Right forelimb (tissue), 1 donor: Measurements from ENCODE around the gene C19orf81.

ENCODE experiments used
- DNase-seq: peaks from one replicate; pipeline ENCODE4 v3.0.0-alpha.2; 2018

C19orf81 gene

DNA sequence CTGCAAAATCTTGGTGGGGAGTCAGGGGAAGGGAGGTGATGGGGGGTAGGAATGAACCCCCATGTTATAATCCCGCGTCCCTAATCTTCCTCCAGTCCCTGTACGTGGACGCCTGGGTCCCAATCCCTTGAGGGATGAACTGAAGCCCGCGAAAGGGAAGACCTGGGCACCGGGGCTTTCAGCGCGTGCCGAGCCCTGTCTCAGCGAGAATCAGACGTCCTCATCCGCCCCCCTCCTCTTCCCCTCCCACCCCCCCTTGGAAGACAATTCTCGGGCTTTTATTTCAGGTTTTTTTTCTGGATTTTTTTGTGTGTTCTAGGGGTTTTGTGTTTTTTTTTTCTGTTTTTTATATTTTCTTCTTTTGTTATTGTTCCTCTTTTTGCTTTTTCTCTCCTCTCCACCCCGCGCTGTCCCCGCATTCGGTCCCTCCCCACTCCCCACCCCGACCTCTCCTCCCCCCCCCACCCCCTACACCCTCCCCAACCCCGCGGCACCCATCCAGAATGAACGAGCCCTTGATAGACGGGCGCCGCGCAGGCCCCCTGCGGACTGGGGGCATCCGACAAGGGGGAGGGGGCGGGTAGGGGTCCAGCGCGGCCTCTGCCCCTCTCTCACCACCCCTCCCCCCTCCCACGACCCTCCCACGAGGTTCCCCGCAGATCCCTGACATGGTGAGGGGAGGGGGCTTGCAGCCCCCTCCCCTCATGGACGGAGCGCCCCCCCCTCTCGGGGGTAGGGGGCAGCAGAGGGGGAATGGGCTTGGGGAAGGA lies 10.3 kb downstream of the C19orf81 start:
- no peak for DNase-seq

DNA sequence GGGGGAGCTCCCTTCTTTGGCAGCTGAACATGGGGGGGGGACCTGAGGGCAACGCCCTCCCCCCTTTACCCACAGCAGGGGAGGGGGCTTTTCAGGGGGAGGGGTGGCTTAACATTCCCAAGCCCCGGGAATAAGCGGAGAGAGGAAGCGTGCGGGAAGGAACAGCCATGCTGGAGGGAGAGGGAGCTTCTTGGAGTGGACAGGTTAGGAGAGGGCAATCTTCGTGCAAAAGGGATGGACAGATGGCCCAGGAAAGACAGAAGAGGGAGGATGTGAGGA lies 10.8 kb downstream of the C19orf81 start:
- no peak for DNase-seq

DNA sequence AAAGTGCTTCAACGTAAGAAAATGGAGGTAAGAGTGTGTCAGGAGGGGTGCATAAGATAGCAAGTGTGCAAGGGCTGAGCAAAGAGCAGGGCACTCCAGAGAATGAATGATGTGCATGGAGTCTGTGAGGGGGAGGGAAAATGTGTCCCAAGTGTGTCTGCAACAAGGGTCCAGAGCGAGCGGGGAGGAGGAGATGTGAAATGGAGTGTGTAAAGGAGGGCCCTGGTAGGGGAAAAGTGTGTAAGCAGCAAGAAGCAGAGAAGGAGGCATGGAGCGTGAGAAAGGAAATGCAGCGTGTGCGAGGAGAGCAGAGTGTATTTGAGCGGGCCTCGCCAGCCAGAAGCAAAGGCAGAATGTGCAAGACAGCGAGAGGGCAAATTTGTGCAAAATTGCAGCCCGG lies 11.8 kb downstream of the C19orf81 start:
- DNase-seq: no peak

DNA sequence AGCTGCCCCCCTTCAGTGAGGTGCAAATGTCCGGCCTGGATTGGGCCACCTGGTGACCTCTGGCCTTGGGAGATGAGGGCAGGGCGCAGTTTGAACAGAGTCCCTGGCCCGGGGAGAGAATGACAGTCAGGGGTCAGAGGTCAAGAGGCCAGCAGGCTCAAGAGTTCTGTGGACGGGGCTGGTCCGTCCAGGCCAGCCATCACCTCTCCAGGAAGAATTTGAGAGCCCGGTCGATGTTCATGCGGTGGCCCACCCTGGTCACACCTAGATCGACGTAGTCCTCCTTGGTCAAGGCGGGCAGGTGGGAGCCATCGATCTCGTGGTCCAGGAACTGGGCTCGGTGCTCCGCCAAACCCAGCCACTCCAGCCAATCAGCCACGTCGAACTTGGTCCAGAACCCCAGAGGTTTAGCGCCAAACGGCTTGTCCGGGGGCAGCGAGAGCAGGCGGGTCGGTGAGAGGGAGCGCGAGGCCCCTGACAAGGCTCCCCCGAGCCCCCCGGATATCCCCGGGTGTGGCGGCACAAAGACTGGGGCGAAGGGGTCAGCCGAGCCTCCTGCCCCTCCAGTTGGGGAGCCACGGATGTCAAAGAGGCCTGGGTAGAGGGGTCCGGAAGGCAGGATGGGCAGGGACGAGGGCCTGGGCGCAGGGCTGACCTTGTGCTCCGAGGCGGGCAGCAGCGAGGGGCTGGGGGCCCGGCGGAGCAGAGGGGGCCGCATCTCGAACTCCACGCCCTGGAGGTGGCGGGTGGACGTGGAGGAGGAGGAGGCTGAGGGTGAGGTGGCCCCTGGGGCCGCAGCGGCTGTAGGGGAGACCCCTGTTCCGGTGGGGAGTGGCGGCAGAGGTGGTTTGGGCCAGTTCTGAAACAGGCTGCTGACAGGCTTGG lies 12.8 kb downstream of the C19orf81 start:
- no peak for DNase-seq

DNA sequence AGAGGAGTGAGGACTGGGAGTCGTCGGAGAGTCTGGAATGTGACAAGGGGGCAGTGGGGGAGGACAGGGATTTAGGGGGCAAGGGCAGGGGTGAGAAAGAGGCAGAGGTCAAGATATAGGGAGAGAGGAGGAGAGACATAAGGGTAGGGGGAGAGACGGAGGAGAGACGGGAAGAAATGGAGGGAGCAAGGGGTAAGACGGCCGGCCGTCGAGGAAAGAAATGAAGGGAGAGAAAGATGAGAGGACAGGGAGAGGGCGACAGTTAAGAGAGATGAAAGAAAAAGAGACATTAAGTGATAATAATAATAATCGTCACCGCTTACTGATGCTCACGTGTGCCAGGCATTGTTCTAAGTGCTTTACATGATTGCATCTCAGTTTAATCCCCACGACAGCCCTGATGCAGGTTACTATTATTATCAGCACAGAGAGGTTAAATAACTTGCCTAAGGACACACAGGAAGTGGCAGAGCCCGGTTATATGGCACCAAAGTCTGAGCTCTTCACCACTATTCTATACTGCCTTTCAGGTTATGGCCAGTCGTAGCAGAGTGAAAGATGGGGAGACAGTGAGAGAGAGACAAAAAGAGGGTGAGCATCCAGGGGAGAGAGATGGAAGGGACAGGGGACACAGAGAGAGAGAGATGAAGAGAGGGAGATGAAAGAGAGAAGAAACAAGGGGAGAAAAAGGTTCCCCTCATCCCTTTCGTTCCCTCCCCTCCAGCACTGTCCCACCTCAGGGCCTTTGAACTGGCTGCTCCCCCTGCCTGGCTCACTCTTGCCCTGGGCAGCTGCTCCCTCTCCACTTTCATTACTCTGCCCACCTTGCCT lies 13.6 kb downstream of the C19orf81 start:
- no peak for DNase-seq

DNA sequence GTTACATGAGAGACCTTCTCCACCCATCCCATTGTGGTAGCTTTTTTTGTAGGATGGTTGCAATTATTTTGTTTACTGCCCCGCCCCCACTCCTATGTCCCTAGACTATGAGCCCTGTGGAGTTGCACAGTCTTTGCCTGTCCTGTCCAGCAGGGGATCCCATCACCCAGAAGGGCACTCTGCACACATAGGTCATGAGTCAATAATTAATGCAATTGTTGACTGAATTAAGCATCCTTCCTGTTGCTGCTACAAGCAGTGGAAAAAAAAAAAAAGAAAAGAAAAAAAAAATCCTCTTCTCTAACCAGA lies 14.2 kb downstream of the C19orf81 start:
- DNase-seq: no peak

DNA sequence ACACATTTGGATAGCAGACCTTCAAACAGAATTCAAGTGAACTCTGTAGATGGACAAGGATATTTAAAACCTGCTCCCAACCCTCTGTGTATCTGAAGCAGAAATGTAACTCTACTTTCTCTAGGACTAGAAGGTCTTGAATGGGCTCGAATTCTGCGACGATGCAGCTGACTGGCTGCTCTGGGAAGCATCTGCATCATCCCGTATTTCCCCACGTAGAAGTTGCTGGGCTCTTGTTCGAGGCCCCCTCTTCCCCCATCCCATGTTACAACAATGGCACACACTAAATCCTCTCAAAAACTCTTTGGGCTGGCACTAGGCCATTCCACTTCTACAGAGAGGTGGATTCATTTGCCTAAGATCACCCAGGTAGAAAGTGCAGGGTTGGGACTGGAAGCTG lies 15.0 kb downstream of the C19orf81 start:
- no peak for DNase-seq

DNA sequence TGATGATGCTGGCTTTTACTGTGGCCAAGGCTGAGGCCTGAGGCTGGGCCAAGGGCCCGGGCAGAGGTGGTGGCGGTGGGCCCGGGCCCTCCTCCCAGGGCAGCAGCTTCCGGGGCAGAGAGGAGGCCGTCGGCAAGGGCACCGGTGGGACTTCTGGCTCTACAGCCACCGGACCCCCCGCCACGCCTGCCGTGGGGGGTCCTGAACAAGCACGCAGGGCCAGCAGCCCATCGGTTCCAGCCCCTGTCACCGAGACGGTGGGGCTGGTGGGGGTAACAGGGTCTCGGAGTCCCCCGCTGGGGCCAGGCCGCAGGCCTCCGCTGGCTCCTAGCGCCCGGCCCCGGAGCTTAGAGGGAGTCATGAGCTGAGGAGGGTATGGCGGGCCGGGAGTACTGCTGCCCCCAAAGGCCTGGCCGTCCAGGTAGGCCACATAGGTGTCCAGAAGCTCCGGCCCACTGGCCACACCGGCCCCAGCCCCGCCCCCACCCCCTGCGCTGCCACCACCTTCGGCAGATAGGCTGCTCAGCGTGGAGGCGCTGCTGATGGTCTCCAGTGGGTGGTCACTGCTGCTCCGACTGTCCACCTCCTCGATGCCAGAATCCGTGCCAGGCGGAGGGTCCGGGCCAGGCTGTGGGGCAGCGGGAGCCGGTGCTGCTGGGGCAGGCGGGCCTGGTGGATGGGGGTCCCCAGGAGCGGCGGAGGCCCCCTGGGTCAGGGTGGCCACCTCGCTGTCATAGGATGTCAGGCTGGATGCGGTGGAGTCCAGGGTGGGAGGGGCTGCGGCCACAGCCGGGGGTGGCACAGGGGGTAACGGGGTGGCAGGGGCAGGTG lies 17.3 kb downstream of the C19orf81 start:
- no peak for DNase-seq

DNA sequence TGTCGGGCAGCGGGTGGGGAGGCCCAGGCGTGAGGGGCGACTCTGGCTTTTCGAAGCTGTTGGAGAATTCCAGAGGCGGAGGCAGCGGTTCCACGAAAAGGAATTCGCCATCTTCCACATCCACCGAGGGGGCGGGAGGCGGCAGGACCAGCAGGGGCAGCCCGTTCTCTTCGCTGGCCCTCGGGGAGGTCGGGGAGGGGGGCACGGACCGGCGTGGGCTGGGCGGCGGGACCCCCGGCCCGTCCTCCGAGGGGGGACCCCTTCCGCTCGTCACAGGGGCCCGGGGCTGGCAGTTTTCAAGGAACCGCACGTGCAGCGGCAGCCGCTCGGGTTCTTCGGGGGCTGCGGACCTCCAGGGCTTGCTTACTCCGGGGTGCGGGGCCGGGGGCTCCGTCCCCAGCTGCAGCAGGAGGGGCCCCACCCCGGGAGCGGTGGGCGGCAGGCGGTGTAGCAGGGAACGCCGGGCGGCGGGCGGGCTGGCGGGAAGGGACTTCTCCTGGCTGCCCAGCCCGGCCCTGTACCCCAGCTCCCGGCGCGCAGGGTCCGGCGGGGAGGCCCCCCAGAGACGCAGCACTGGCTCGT lies 18.0 kb downstream of the C19orf81 start:
- DNase-seq: no peak

DNA sequence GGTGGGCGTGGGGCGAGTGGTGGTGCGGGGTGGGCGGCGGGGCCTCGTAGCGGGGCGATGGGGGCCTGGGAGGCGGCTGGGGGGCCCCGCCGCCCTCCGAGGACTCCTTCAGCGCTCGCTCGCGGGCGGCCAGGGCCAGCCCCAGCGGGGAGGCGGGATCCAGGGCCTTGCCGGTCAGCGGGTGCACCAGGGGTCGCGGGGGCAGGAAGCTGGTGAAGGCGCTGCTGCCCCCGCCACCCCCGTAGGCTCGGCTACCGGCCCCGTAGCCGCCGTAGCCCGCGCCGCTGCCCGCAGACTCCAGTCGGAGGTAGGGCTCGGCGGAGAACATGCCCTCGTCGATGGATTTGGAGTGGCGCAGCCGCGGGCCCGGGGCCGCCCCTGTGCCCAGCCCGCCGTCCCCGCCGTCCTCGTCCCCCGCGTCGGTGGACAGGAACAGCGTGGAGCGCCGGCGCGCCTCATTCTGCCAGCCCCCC lies 18.6 kb downstream of the C19orf81 start:
- DNase-seq: no peak

DNA sequence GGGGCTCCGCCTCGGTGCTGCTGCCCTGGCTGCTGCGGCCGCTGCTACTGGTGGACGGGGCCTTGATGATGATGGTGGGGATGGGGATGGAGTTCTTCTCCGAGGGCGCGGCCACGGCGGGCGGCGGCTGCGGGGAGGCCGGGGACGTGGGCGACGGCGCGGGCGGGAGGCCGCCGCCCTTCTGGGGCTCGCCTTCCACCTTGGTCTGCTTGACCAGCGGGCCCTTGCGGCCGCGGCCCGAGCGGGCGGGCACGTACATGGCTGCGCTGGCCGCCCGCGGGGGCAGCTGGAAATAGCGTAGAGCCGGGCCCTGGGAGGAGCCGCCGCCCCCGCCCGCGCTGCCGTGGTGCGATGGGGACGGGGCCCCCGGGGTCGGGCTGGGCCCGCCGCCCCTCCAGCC lies 19.2 kb downstream of the C19orf81 start:
- no peak for DNase-seq

DNA sequence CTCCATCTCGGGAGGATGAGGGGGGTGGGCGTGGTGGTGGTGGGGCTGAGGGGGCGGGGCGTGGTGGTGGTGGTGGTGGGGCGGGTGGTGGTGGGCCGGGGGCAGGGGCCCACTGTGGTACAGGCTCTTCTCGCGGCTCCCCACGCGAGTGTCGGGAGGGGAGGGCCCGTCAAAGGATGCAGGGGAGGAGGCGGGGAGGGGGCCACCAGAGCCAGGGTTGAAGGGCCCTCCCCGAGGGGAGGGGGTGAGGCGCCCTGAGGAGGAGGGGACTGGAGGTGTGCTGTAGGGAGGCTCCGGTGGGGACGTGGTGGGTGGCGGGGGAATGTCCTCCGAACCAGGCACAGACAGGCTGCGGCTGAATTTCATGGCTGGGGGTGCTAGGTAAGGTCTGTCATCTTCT lies 19.6 kb downstream of the C19orf81 start:
- DNase-seq: no peak

DNA sequence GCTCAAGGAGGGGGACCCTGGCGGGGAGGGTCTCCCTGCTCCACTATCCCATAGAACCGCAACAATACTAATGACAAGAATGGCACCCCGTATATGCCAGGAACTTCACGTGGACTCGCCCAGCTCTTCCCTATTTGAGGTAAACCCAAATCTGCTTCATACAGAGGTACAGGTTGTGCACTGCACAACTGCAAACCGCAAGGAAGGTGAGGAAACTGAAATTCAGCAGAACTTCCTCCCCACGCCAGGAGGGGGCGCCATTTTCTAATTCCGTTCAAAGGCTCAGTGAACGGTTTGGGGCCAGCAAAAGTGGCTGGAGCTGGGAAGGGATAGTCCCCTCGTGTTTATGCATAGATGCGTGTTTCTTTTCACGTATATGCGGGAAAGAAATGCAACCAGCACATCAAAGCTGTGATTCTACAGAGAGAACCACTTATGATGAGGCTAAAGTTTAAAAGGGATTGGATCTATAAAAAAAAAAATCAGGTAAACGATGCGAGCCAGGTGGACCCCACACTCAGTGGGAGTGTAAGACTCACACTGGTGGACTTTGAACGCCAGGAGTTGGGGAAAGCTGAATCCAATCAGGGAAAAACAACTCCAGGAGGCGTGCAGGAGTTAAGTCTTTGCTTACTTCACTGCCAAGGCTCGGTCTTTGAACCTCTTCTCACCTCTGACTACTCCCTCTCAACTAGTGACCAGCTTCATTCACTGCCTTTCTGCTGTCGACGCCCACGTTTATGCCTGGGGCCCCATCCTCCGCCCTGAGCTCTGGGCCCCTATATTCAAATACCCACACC lies 20.3 kb downstream of the C19orf81 start:
- no peak for DNase-seq

DNA sequence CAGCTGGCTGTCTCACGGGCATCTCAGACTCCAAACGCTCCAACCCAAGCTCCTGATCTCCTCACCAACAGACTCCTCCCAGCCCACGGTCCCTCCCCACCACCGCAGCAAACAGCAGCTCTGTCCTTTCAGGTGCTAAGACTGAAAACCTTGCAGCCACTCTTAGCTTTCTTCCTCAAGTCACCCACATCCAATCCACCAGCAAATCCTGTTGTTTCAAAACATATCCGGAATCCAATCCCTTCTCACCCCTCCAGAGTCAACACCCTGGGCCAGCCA lies 20.8 kb downstream of the C19orf81 start:
- no peak for DNase-seq

DNA sequence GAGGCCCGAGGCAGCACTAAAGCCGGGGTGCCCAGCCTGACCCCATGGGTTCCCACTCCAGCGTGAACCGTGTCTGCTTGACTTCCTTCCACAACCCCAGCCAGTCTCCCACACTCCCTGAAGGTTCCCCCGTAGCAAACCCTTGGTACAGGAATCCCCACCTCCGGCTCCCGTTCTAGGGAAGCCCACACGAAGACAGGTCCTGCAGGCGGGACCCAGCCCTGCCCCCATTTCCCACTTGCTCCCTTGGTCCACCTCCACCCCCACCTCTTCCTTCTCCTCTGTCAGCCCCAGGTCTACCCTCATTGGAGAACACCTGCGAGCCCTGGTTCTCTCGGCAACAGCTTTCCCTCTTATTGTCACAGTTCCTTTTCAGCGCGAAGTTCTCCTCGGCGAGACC lies 23.9 kb downstream of the C19orf81 start:
- no peak for DNase-seq

DNA sequence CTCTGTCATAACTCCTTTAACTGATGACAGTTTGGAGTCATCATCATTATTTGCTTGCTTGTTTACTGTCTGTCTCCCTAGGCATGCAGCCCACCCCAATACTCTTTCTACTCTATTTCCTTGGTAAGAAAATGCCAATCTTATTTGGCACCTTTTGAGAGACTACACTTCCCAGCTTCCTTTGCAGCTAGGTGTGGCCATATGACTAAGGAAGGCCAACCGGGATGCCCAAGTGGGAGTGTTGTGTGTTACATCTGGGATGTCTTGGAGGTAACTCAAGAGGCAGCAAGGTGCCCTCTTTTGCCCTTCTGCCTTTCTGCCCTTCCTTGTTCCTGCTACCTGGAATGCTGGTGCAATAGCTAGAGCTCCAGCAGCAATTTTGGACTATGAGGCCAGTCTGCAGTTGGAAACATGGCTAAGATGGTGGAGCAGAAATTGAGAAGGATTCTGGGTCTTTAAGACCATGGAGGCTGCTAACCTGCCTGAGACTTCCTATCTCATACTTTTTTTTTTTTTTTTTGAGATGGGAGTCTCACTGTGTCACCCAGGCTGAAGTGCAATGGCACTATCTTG lies 27.5 kb downstream of the C19orf81 start:
- DNase-seq: no peak

DNA sequence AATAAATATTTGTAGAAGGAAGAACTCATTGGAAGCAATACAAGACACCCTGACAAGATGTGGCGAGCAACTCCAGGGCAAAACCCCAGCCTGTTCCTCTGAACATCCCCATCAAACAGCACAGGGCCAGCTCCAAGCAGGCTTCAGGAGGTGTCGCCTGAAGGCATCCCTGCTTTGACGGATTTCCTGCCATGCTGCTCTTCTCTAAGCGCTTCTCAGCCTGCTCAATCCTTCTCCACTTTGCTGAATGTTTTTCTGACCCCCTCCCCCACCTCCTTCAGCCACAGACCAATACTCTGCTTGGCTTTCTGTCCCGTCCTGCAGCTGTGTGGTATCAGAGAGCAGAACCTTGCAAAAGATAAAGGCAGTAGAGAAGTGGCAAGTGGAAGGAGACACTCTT lies 28.4 kb downstream of the C19orf81 start:
- no peak for DNase-seq

DNA sequence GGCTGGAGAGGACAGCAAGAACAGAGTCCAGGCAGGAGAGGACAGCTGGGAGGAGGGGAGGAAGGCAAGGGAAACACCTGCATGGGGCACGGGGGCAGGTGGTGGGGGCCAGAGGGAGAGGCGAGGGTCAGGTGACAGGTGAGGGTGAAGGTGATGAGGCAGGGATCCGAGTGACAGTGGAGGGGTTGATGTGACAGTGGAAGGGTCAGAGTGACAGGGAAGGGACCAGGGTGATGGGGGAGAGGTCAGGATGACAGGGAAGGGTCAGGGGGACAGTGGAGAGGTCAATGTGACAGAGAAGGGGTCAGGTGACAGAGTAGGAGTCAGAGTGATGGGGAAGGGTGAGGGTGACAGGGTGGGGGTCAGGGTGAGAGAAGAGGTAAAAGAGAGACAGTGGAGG lies 29.1 kb downstream of the C19orf81 start:
- DNase-seq: no peak

DNA sequence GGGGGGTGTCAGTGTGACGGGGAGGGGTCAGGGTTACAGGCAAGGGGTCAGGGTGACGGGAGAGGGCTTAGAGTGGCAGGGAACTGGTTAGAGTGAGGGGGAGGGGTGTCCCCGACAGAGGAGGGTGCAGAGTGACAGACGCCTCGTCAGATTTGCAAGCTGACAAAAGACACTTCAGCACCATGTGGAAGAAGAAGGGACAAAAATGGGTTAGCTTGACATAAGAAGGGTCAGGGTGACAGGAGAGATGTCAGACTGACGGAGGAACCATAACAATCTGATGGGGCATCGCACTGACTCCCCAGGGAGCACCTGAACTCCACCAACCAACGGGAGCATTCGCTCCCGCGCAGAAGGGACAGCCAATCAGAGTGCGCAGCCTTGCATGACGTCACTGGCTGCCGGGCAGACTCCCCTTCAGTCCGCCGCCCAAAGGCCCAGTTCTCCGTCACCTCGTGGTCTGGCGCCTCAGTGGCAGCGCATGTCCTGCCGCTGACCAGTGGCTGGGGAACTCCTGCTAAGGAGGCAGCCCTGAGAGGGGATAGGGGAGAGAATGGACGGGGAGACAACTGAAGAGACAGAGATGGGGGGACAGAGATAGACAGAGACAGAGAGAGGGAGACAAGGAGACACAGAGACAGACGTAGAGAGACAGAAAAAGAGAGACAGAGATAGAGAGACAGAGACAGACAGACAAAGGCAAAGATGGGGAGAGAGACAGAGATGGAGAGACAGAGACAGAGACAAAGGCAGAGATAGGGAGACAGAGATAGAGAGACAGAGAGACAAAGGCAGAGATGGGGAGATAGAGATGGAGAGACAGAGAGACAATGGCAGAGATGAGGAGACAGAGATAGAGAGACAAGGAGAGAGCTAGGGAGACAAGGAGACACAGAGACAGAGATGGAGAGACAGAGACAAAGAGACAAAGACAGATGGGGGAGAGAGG lies 30.2 kb downstream of the C19orf81 start:
- peak; percentile 85 for DNase-seq
